Lung (tissue), 12 donors: ENCODE results near the gene CNTN1. TPM values are rescaled to one million over a fixed set of nuclear protein-coding genes. Genes with fewer than 3 reads are reported as not detected.

ENCODE experiments used
- ATAC-seq: fragments of 200-7000 bp; cut with Tn5 transposase; one replicate; pipeline ENCODE4 v1.9.1; 2020; ENCODE audit warnings: moderate number of reproducible peaks; ENCODE audit not compliant: insufficient read depth, low FRiP score
- DNase-seq, 3 donors: peaks; one replicate each; pipeline ENCODE4 v3.0.0-alpha.2; 2013 to 2017
- H3K27ac ChIP-seq, 2 donors: one replicate each; pipeline ENCODE4 v1.5.1; 2013; ENCODE audit warnings: mild to moderate bottlenecking in 2 of 2, moderate library complexity in 2 of 2, control low read depth in 1 of 2, inconsistent platforms in 1 of 2, low read depth in 1 of 2, low read length in 1 of 2
- H3K27me3 ChIP-seq, 3 donors: one replicate each; pipeline ENCODE4 v1.5.1; 2013; ENCODE audit warnings: low read length in 2 of 3; ENCODE audit not compliant: control insufficient read depth in 3 of 3, insufficient read depth in 3 of 3
- H3K36me3 ChIP-seq, 4 donors: one replicate each; pipeline ENCODE4 v1.5.1; 2013; ENCODE audit warnings: low read length in 4 of 4, mild to moderate bottlenecking in 1 of 4, moderate library complexity in 1 of 4; ENCODE audit not compliant: control insufficient read depth in 4 of 4, insufficient read depth in 4 of 4
- H3K4me1 ChIP-seq, 5 donors: one replicate each; pipeline ENCODE4 v1.5.1; 2013; ENCODE audit warnings: low read length in 5 of 5, mild to moderate bottlenecking in 2 of 5, moderate library complexity in 1 of 5; ENCODE audit not compliant: control insufficient read depth in 5 of 5, insufficient read depth in 5 of 5
- H3K4me3 ChIP-seq: one replicate; pipeline ENCODE4 v1.5.1; 2013; ENCODE audit warnings: mild to moderate bottlenecking, control low read depth, moderate library complexity
- H3K9ac ChIP-seq, 2 donors: one replicate each; pipeline ENCODE4 v1.5.1; 2013; ENCODE audit warnings: low read length in 2 of 2, control low read depth in 1 of 2; ENCODE audit not compliant: insufficient read depth in 1 of 2
- H3K9me3 ChIP-seq, 4 donors: one replicate each; pipeline ENCODE4 v1.5.1; 2013; ENCODE audit warnings: low read length in 3 of 4, mild to moderate bottlenecking in 1 of 4, moderate library complexity in 1 of 4; ENCODE audit not compliant: control insufficient read depth in 4 of 4, insufficient read depth in 3 of 4
- WGBS, 2 donors: extraction: QIAGEN DNeasy Blood & Tissue Kit; methylation state at CpG; one replicate each; pipeline ENCODE4 v1.1.7; 2013; 5-methylcytosine and 5-hydroxymethylcytosine counted together
- polyA plus RNA-seq, 2 donors: library from polyadenylated mRNA; stranded (reverse); fragments of 200-250 nt; gene quantifications; one replicate each; pipeline ENCODE4 v1.2.1, GENCODE V29; 2013
- total RNA-seq, 2 donors: library from RNA; depleted of rRNA in 1 of 2; stranded (reverse); fragments of >200 nt in 1 of 2; gene quantifications; one replicate each; pipeline ENCODE4 v1.2.1, GENCODE V29; 2014 to 2021
- TF ChIP-seq, protein P1 (sequence below): IDR thresholded peaks from 2 replicates; pipeline ENCODE4 v1.5.1; 2012; ENCODE audit warnings: mild to moderate bottlenecking; ENCODE audit errors: control extremely low read depth, extremely low read depth
- donor health status: control.
- donor health status: control.
- donor health status: Bipolar disorder and iron deficiency.
- donor health status: healthy.
- donor health status: DM: yes; HTN: yes; CAD: no.

CNTN1 gene
- total and polyA plus RNA-seq, 4 donors, result 0.10 to 47.6 (median 1.1) TPM

DNA sequence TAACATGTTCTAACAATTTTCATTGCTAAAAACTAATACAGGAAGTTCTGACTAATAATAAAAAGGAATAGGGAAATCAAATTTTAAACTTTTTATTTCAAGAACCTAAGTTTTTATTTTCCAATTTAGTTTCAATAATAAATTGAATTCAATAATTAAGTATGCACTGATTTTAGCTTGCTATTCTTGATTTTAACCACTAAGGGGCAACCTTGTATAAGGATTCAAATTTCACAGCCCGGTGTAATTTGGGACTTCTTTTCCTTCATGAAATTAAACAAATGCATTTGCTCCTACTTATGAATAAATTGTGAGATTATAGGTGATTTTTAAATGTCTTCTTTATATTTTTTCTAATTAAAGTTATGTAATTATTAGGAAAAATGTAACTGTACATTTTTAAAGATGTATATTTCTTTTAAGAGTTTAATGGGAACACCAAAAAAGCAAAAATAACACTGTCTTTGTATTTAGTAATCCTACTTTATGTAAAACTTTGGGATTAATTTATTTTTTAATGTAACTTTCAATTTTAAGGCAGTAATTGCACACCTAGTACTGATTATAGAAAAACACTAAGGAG is 254.5 kb downstream of the CNTN1 start:
- Histone ChIP-seq H3K4me3 (no peak overlapping the region), H3K27ac (no peak overlapping the region), H3K4me1 (no peaks in the 10 kb centered on the region), H3K9me3 (no peaks in the 10 kb centered on the region), H3K27me3 (no peaks in the 10 kb centered on the region), H3K36me3 (no peaks in the 10 kb centered on the region), H3K9ac (no peak overlapping the region)
- ATAC-seq, result no peak
- DNase-seq, result peak in 2 of 3 donors; percentile 55 to 67
- TF ChIP-seq, protein P1, sequence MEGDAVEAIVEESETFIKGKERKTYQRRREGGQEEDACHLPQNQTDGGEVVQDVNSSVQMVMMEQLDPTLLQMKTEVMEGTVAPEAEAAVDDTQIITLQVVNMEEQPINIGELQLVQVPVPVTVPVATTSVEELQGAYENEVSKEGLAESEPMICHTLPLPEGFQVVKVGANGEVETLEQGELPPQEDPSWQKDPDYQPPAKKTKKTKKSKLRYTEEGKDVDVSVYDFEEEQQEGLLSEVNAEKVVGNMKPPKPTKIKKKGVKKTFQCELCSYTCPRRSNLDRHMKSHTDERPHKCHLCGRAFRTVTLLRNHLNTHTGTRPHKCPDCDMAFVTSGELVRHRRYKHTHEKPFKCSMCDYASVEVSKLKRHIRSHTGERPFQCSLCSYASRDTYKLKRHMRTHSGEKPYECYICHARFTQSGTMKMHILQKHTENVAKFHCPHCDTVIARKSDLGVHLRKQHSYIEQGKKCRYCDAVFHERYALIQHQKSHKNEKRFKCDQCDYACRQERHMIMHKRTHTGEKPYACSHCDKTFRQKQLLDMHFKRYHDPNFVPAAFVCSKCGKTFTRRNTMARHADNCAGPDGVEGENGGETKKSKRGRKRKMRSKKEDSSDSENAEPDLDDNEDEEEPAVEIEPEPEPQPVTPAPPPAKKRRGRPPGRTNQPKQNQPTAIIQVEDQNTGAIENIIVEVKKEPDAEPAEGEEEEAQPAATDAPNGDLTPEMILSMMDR, result no peak
- WGBS, 2 donors, result 0 to 1% methylated on average over 1 of the region's 1 CpG

DNA sequence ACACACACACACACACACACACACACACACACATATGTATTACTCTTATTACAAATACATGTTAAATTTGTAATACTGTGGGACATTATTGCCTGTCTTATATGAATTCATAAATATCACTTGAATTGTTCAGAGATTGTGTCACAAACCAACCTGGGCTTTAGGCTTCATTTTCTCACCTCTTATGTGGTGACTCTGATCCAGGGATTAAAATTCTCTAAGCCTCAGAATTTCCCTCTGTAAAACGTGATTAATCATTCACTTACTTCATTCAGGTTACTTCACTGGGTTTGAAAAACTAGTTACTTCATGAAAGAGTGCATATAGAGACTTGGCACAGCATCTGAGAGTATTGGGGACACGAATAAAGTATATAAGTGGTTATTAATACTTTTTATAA is 255.6 kb downstream of the CNTN1 start:
- ATAC-seq, result no peak
- no peak for DNase-seq
- Histone ChIP-seq H3K27me3 (no peaks in the 10 kb centered on the region), H3K27ac (no peak overlapping the region), H3K36me3 (no peaks in the 10 kb centered on the region), H3K9me3 (no peaks in the 10 kb centered on the region), H3K4me1 (no peaks in the 10 kb centered on the region), H3K9ac (no peak overlapping the region), H3K4me3 (no peak overlapping the region)
- TF ChIP-seq, protein P1, result no peak
- 58 to 78% methylated on average over 2 of the region's 2 CpGs for WGBS, 2 donors

DNA sequence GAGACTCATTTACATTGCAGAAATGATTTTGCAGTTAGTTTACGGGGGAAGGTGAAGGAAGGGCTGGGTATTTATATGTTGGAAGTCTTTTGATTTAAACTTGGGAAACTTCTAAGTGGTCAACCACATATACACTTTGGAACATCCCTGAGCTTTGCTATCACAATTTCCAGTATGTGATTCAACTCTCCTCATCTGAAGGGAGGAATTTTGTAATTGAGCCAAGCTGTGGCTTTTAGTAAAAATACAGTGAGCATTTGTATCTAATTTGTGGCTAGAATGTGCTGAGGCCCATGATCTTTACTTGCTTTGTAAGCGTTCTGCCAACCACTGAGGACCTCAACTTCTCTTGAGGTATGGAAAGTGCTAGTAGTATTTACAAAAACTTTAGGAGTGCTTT is 260.8 kb downstream of the CNTN1 start:
- WGBS, 2 donors, result 79 to 97% methylated on average over 2 of the region's 2 CpGs
- Histone ChIP-seq H3K27ac (no peak overlapping the region), H3K4me1 (no peaks in the 10 kb centered on the region), H3K36me3 (no peaks in the 10 kb centered on the region), H3K9ac (no peak overlapping the region), H3K27me3 (no peaks in the 10 kb centered on the region), H3K9me3 (no peaks in the 10 kb centered on the region), H3K4me3 (no peak overlapping the region)
- ATAC-seq (no peak), DNase-seq (no peak)
- TF ChIP-seq, protein P1, result no peak

DNA sequence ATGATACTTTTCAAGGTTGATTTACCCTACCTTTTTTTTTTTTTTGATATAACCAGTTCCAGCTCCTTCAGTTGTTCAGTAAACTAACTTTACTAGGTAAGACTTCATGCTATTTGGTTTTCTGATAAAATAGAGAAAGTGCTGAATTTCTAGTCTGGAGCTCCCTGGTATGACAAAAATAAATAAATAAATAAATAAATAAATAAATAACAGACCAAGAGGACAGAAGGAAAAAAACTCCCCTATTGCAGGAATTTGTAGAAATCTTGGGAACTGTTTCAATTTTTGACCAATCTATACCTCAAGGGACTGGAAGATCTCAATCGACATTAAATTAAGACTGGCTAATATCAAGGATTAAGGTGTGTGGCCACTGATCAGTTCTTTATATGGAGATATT is 265.2 kb downstream of the CNTN1 start:
- Histone ChIP-seq H3K9ac (no peak overlapping the region), H3K36me3 (no peaks in the 10 kb centered on the region), H3K4me3 (no peak overlapping the region), H3K4me1 (no peaks in the 10 kb centered on the region), H3K27ac (no peak overlapping the region), H3K9me3 (no peaks in the 10 kb centered on the region), H3K27me3 (no peaks in the 10 kb centered on the region)
- 90 to 94% methylated on average over 1 of the region's 1 CpG for WGBS, 2 donors
- DNase-seq (no peak), ATAC-seq (no peak)
- TF ChIP-seq, protein P1, result no peak
